Right hindlimb (tissue), 1 donor: ENCODE measurements around the gene TMBIM1.
"Not testable (repeated sequence)": the region's sequence is repeated elsewhere in the genome, so short reads cannot be mapped to it uniquely, and the experiment has no call there.

Source experiments
- DNase-seq: peaks from one replicate; pipeline ENCODE4 v3.0.0-alpha.2; 2018

The TMBIM1 gene

DNA sequence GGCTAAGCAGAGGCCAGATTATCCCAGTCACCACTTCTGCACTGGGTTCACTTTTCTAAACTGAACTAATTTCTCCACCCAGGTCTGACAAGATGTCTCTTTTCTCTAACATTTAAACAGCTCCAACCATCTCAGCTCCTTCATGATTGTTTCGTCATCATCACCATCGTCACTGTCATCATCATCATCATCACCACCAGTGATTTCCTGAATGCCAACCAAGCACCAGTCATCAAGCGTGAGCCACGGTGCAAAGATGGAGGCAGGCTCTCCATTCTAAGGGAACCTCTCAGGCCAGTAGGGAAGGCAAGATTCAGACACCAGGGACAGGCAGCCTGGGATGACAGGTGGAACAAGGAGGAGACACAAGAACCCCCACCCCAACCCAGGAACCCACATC lies 25.5 kb upstream of the TMBIM1 start:
- no peak for DNase-seq

DNA sequence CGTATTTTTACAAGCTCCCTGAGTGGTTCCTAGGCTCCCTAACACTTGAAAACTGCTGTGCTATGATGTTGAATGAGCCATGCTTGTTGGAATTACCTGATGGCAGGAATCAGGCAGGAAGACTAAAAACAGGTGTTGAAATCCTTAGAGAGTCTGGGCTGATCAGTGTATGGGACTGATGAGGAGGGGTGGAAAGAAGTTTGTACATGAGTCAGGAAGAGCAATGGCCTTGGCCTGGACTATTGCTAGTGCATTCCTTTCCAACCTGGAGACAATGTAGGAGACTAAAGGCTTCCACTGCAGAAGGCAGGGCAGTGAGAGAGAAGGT lies 25.0 kb upstream of the TMBIM1 start:
- DNase-seq: no peak

GRCh38 chr2:218315397-218315796 lies 23.1 kb upstream of the TMBIM1 start:
- no peak for DNase-seq

DNA sequence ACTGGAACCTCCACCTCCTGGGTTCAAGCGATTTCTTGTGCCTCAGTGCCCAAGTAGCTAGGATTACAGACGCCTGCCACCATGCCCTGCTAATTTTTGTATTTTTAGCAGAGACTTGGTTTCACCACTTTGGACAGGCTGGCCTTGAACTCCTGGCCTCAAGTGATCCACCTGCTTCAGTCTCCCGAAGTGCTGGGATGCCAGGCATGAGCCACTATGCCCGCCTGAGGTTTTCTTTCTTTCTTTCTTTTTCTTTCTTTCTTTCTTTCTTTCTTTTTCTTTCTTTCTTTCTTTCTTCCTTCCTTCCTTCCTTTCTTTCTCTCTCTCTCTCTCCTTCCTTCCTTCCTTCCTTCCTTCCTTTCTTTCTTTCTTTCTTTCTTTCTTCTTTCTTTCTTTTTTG lies 22.5 kb upstream of the TMBIM1 start:
- DNase-seq: not testable (repeated sequence)

- no peak for DNase-seq
These were observed 21.1 kb upstream of the TMBIM1 start for GRCh38 chr2:218313356-218313755.

DNA sequence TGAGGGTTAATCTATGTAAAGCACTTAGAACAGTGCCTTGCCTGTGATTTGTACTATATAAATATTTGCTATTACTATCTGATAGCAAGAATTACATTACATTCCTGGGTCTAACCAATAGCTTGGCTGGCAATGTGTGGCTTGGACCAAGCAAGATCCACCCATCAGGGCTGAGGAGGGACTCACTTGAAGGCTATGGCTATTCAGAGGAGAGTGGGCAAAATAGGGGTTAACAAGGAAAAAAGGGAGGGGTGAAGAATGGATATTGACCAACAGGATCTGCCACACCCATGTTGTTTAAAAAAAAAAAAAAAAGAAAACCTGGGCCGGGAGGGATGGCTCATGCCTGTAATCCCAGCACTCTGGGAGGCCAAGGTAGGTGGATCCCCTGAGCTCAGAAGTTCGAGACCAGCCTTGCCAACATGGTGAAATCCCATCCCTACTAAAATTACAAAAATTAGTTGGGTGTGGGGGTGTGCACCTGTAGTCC lies 20.0 kb upstream of the TMBIM1 start:
- DNase-seq: no peak

GRCh38 chr2:218311541-218312266 lies 19.4 kb upstream of the TMBIM1 start:
- DNase-seq: not testable (repeated sequence)

DNA sequence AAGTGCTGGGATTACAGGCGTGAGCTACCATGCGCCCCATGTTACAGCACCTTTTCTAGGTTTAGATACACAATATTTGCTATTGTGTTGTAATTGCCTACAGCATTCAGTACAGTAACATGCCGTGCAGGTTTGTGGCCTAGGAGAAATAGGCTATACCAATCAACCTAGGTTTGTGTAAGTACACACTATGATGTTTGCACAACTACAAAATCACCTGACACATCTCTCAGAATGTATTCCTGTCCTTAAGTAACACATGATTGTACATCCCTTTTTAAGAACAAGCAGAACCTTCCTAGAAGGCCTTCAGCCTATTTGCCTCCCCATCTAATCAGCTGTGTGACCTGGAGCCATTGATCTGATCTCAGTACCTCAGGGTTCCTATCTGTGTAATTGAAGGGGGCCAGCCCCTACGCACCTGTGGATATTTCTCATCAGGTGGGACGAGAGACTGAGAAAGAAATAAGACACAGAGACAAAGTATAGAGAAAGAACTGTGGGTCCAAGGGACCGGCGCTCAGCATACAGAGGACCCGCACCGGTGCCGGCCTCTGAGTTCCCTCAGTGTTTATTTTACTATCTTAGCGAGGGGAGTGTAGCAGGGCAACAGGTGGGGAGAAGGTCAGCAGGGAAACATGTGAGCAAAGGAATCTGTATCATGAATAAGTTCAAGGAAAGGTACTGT lies 18.7 kb upstream of the TMBIM1 start:
- no peak for DNase-seq

GRCh38 chr2:218307415-218308090 lies 15.2 kb upstream of the TMBIM1 start:
- no peak for DNase-seq

- no peak for DNase-seq
These were observed 14.0 kb upstream of the TMBIM1 start for GRCh38 chr2:218306184-218306920.

- no peak for DNase-seq
These were observed 13.1 kb upstream of the TMBIM1 start for GRCh38 chr2:218305383-218305782.

DNA sequence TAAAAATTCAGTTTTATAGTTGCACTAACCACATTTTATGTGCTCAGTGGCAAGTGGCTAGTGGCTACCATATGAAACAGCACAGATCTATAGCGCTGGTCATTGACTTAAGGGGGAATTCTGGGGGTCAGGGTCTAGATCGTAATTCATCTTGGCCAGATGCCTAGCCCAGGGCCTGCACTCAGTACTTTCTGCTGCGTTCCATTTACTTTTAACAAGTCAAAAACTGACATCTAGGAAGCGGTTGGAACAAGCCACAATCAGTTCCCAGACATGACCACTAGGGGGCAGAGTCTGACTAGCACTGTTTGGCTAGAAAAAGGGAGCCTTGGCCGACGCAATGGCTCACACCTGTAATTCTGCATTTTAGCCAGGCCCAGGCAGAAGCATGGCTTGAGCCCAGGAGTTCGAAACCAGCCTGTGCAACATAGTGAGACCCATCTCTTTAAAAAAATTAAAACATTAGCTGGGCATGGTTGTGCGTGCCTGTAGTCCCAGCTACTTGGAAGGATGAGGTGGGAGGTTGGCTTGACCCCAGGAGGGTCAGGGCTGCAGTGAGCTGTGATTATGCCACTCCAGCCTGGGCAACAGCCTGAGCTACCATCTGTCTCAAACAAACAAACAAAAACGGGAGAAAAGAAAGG lies 9.0 kb upstream of the TMBIM1 start:
- DNase-seq: peak; percentile 86

GRCh38 chr2:218300141-218300540 lies 7.8 kb upstream of the TMBIM1 start:
- DNase-seq: no peak

- DNase-seq: no peak
These were observed 6.1 kb upstream of the TMBIM1 start for GRCh38 chr2:218298314-218298875.

DNA sequence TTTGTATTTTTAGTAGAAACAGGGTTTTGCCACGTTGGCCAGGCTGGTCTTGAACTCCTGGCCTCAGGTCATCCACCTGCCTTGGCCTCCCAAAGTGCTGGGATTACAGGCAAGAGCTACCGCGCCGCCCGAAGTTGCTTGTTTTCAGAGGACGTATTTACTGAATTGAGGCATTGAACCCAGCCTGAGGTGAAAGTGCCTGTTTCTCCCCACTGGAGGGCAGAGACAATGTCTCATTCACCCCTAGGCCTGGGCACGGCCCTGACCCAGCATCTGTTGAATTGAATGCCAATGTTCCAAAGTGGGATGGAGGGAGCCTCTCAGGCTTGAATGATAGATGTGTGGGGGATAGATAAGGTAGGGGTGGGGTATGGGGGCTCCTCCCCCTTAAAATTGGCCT lies 4.5 kb upstream of the TMBIM1 start:
- no peak for DNase-seq

DNA sequence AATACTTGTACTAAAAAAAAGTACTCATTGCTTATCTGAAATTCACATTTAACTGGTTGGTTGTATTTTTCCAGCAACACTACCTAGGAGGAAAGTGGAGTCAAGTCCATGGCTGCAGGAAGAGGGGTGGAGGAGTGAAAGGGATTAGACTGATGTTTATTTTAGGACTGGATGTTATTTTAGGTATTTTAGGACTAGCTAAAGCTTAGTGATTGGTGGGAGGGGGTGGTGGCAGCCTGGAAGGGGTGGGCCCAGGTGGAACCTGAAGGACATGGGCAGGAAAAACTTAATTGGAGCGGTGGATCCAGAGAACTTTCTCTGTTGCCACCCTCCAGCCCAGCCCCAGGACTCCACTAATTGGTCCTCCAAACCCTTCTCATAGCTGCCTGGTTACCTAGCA lies 3.9 kb upstream of the TMBIM1 start:
- DNase-seq: no peak

GRCh38 chr2:218295029-218295428 lies 2.7 kb upstream of the TMBIM1 start:
- DNase-seq: no peak

- DNase-seq: no peak
These were observed 2.2 kb upstream of the TMBIM1 start for GRCh38 chr2:218294430-218295022.

GRCh38 chr2:218293715-218294429 lies 1.6 kb upstream of the TMBIM1 start:
- no peak for DNase-seq

DNA sequence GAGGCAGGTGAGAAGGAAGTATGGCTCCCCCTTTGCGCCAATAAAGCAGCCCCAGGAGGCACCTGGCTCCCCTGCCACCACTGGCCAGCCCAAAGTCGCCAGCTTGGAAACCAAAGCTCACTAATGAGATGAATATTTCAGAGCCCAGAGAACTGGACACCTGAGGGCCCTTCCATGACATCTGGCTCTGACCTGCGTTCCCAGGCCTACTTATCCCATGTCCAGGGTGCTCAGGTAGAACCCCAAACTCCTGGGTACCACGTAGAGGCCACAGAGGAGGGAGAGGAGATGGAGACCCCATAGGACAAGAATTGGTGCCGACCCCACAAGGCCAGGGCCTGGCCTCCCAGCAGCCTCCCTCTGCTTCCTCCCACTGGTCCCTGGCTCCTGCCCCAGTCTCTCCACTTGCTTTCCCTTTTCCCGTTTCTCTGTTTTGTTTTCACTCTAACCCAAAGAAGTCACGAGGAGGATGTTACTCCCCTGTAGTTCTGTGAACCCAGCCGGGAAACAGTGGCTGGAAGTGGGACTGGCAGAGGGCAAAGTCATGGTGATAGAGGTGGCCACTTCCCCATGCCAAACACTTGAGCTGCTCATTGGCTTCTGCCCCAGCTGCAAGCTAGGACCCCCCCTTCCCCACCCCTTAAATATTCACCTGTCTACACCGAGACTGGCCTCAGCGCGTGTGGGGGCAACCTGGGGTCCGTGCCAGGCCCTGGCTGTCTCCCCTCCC lies 820 bp downstream of the TMBIM1 start:
- peak; percentile 31 for DNase-seq
